H1 (cell line): Measurements from ENCODE around the gene SMYD3.

Experiments
- POLR2A ChIP-seq, 2 experiments: IDR thresholded peaks; 1 replicate in 1 of 2; 2 replicates in 1 of 2; pipeline ENCODE4 v1.6.1; 2011; ENCODE audit warnings: low read depth in 2 of 2, low read length in 2 of 2, mild to moderate bottlenecking in 2 of 2; ENCODE audit errors: control extremely low read depth in 1 of 2
- RFX5 ChIP-seq: IDR thresholded peaks from 2 replicates; pipeline ENCODE4 v1.6.1; 2011; ENCODE audit warnings: low read depth, low read length, improper control_type of control experiment, borderline replicate concordance
- TF ChIP-seq, protein P1 (sequence below): IDR thresholded peaks from 2 replicates; pipeline ENCODE4 v1.6.1; 2011; ENCODE audit warnings: low read length, improper control_type of control experiment

DNA sequence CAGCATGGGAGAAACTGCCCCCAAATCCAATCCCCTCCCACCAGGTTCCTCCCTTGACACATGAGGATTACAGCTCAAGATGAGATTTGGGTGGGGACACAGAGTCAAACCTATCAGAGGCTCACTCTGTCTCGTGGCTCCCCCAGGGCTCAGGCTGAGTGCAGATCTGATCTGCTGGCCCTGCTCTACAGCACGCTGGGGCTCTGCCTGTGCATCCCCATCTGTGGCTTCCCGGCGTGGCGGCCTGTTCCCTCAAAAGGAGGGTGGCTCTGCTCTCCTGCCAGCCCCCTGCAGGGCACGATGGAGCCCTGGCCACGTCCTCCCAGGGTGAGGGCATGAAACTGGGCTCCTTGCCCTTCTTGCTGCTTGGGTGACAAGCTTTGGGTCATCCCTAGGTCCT lies 19.8 kb upstream of the SMYD3 start:
- TF ChIP-seq, protein P1, sequence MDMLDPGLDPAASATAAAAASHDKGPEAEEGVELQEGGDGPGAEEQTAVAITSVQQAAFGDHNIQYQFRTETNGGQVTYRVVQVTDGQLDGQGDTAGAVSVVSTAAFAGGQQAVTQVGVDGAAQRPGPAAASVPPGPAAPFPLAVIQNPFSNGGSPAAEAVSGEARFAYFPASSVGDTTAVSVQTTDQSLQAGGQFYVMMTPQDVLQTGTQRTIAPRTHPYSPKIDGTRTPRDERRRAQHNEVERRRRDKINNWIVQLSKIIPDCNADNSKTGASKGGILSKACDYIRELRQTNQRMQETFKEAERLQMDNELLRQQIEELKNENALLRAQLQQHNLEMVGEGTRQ: no peak
- TF ChIP-seq POLR2A (IDR thresholded peaks at IDR 0.05; ENCODE audit: control extremely low read depth in 1 of 2, low read depth in 2 of 2, low read length in 2 of 2) (no peak), RFX5 (no peak)
